Activated T-helper 1 cell treated with anti-CD3 and anti-CD28 coated beads, Interleukin-12 subunit alpha, Interleukin-12 subunit beta, Interleukin-2, Interleukin-4 antibody, amounts not matched to agents 30 ng/mL and 10 ng/mL and 1 ng/mL, durations not matched to agents 14 hours and 24 hours and 36 hours (primary cell): ENCODE results near the gene LZTS2. TPM values are rescaled to one million over a fixed set of nuclear protein-coding genes. Genes with fewer than 3 reads are reported as not detected.
A peak's percentile ranks its signal among the peaks of the same experiment; 100 is the strongest.

Experiments
- DNase-seq: peaks from one replicate; pipeline ENCODE4 v3.0.0; 2021; ENCODE audit warnings: low spot score
- H3K27ac Mint-ChIP-seq: one replicate; pipeline ENCODE4 v1.8.0; 2021; ENCODE audit warnings: mild to moderate bottlenecking, mixed read lengths
- H3K27me3 Mint-ChIP-seq: one replicate; pipeline ENCODE4 v1.8.0; 2022; ENCODE audit warnings: mild to moderate bottlenecking, moderate library complexity, mixed read lengths; ENCODE audit not compliant: insufficient read depth
- H3K36me3 Mint-ChIP-seq: one replicate; pipeline ENCODE4 v1.8.0; 2021; ENCODE audit warnings: low read depth, mixed read lengths
- H3K4me1 Mint-ChIP-seq: one replicate; pipeline ENCODE4 v1.8.0; 2021; ENCODE audit warnings: low read depth, mixed read lengths
- H3K4me3 Mint-ChIP-seq: one replicate; pipeline ENCODE4 v1.8.0; 2021; ENCODE audit warnings: mild to moderate bottlenecking, moderate library complexity, mixed read lengths
- H3K9me3 Mint-ChIP-seq: one replicate; pipeline ENCODE4 v1.8.0; 2021; ENCODE audit warnings: mixed read lengths
- intact Hi-C: fragments of 100-400 bp; cut with micrococcal nuclease; formaldehyde crosslinking; loops from one replicate; pipeline ENCODE4 v1.15.1; 2024
- total RNA-seq: library from RNA; stranded (reverse); gene quantifications from 2 replicates; pipeline ENCODE4 v1.2.3, GENCODE V29; 2022

LZTS2 gene
- total RNA-seq = 22.3 TPM in 2 replicates

DNA sequence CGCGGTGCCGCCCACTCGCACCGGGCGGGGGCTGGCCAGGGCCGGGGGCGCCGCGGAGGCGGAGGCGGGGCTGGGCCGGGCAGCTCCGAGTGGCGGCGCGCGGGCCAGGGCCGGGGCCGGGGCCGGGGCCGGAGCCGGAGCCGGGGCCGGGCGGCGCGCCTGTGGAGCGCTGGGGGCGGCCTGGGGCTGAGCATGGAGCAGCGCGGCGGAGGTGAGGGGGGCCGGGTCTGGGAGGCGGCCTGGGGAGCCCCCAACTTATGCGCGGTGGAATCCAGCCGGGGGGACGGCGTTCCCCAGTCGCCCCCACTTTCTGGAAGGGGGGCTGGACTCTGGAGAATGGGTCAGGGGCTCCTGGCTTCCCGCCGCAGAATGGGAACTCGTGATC, at the start of gene LZTS2:
Gene LZTS2, plus strand, starts transcription at position 67 of the 385 bp plus-strand sequence. CDS start 2,731 bp downstream, outside the sequence.
- H3K27me3 Mint-ChIP-seq = peaks cover 4% of the 10 kb centered on the region
- peaks cover 7% of the 10 kb centered on the region for H3K36me3 Mint-ChIP-seq
- peak within 1 kb of the TSS; percentile 88 for H3K4me3 Mint-ChIP-seq
- no peak for DNase-seq
- no peaks in the 10 kb centered on the region for H3K9me3 Mint-ChIP-seq
- peak within 1 kb of the TSS; percentile 93 for H3K27ac Mint-ChIP-seq
- intact Hi-C loops = loop anchor here (1.0 to 5.0 kb wide), 2 partner anchors 87 to 783 kb away; partner anchors contain the start of genes NPM3 and SLF2
- peaks cover 24% of the 10 kb centered on the region for H3K4me1 Mint-ChIP-seq

- intact Hi-C loops = no loop called here
- peaks cover 40% of the 10 kb centered on the region for H3K36me3 Mint-ChIP-seq
- H3K9me3 Mint-ChIP-seq = no peaks in the 10 kb centered on the region
- H3K27ac Mint-ChIP-seq = no peak overlapping the region
- H3K4me3 Mint-ChIP-seq = no peak overlapping the region
- H3K27me3 Mint-ChIP-seq = no peaks in the 10 kb centered on the region
- peaks cover 11% of the 10 kb centered on the region for H3K4me1 Mint-ChIP-seq
- no peak for DNase-seq
These were observed 39.4 kb upstream of the LZTS2 start for GRCh38 chr10:100960251-100960650.

- Mint-ChIP-seq H3K27ac (no peak overlapping the region), H3K4me3 (no peak overlapping the region), H3K9me3 (no peaks in the 10 kb centered on the region), H3K36me3 (peaks cover 38% of the 10 kb centered on the region), H3K4me1 (no peaks in the 10 kb centered on the region), H3K27me3 (no peaks in the 10 kb centered on the region)
- intact Hi-C loops = no loop called here
- no peak for DNase-seq
These were observed 37.1 kb upstream of the LZTS2 start for GRCh38 chr10:100962351-100963080.

DNA sequence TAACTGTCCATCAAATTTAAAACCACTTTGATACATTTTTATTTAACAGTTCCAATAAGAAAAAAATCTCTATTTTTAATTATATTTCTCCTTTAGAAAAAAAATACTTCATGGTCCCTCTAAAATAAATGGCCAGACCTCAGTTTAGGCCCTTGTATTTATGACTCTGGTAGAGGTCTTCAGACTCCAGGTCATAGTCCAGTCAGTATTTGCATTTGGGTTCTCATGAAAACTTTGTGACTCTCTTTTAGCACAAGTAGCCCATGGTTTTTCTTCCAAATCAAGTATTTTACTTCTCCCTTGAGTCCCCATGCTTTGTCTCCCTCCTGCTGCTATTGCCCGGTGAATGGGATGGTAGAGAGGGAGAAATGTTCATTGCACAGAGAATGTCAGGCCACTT, 35.8 kb upstream of the LZTS2 start:
- no peaks in the 10 kb centered on the region for H3K9me3 Mint-ChIP-seq
- no peaks in the 10 kb centered on the region for H3K27me3 Mint-ChIP-seq
- peaks cover 9% of the 10 kb centered on the region for H3K4me1 Mint-ChIP-seq
- H3K36me3 Mint-ChIP-seq = peaks cover 36% of the 10 kb centered on the region
- no peak overlapping the region for H3K27ac Mint-ChIP-seq
- DNase-seq = no peak
- intact Hi-C loops = no loop called here
- H3K4me3 Mint-ChIP-seq = no peak overlapping the region

GRCh38 chr10:100965820-100966219, 33.8 kb upstream of the LZTS2 start:
- Mint-ChIP-seq H3K27me3 (peaks cover 7% of the 10 kb centered on the region), H3K4me3 (no peak overlapping the region), H3K36me3 (peaks cover 22% of the 10 kb centered on the region), H3K9me3 (no peaks in the 10 kb centered on the region), H3K27ac (no peak overlapping the region), H3K4me1 (peaks cover 16% of the 10 kb centered on the region)
- no peak for DNase-seq
- intact Hi-C loops = no loop called here

DNA sequence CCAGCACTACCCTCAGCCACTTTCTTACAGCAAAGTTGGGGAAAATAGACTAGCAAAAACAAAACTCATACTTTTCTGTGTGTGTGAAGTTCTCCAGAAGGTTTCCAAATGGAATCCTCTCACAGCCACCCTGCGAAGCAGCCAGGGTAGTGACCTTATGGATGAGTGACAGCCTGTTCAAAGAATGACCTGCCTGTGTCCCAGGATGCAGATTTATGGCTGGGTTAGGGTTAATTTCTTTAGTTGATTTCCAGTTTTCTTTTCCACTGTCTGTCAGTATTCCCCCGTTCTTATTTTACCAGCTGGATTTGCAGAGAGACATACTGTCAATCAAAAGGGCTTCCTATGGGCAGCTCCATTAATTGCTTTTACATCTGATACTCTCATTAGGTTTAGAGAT, 32.7 kb upstream of the LZTS2 start:
- no peaks in the 10 kb centered on the region for H3K9me3 Mint-ChIP-seq

GRCh38 chr10:100967332-100967731, 32.3 kb upstream of the LZTS2 start:
- Mint-ChIP-seq H3K4me1 (peaks cover 18% of the 10 kb centered on the region), H3K36me3 (peaks cover 15% of the 10 kb centered on the region), H3K9me3 (no peaks in the 10 kb centered on the region), H3K4me3 (no peak overlapping the region), H3K27ac (no peak overlapping the region), H3K27me3 (peaks cover 8% of the 10 kb centered on the region)
- intact Hi-C loops = no loop called here
- no peak for DNase-seq

More for the DNA sequence above, 32.7 kb upstream of the LZTS2 start:
- DNase-seq = no peak
- no peak overlapping the region for H3K27ac Mint-ChIP-seq
- H3K4me3 Mint-ChIP-seq = no peak overlapping the region
- H3K36me3 Mint-ChIP-seq = peaks cover 20% of the 10 kb centered on the region
- H3K4me1 Mint-ChIP-seq = peaks cover 18% of the 10 kb centered on the region
- intact Hi-C loops = no loop called here
- peaks cover 8% of the 10 kb centered on the region for H3K27me3 Mint-ChIP-seq

DNA sequence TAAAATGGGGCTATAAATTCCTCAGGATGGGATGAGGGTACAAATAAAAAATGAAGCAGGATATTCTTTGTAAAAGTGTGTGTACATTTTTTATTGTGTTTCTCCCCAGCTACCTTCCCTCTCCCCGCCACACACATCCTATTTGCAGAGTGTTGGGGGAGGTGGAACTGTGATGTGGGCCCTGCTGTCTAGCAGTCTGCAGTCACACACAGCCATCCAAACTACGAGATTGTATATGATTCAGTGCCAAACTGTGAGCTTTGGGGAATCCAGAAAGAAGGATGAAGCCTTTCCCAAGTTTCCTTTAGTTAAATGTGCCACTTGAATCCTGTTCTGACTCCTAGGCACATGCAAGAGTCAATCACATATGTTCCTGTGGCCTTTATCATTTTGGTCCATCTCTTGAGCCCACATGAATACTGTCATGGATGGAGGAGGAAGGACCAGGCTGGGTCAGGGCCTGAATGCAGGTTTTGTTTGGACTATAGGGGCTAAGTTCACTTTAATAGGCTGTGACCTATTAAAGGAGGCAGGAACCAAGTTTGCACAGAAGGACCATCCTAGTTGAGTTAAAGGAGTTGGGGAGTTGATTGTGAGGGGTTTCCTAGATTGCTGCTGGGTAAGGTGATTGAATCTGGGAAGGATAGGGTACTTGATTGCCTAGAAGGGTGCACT, 31.4 kb upstream of the LZTS2 start:
- intact Hi-C loops = no loop called here
- H3K4me3 Mint-ChIP-seq = peak overlapping the region; percentile 66
- H3K36me3 Mint-ChIP-seq = peaks cover 8% of the 10 kb centered on the region
- no peak for DNase-seq
- peaks cover 8% of the 10 kb centered on the region for H3K27me3 Mint-ChIP-seq
- no peak overlapping the region for H3K27ac Mint-ChIP-seq
- no peaks in the 10 kb centered on the region for H3K9me3 Mint-ChIP-seq
- peaks cover 18% of the 10 kb centered on the region for H3K4me1 Mint-ChIP-seq

- Mint-ChIP-seq H3K4me1 (peaks cover 18% of the 10 kb centered on the region), H3K27me3 (peaks cover 11% of the 10 kb centered on the region), H3K27ac (no peak overlapping the region), H3K36me3 (peaks cover 8% of the 10 kb centered on the region), H3K9me3 (no peaks in the 10 kb centered on the region), H3K4me3 (peak overlapping the region; percentile 60)
- intact Hi-C loops = loop anchor here (1.0 kb wide), 2 partner anchors 18 to 44 kb away; partner anchors contain the start of genes MRPL43 and TWNK
- DNase-seq = no peak
These were observed 30.8 kb upstream of the LZTS2 start for GRCh38 chr10:100968863-100969186.

DNA sequence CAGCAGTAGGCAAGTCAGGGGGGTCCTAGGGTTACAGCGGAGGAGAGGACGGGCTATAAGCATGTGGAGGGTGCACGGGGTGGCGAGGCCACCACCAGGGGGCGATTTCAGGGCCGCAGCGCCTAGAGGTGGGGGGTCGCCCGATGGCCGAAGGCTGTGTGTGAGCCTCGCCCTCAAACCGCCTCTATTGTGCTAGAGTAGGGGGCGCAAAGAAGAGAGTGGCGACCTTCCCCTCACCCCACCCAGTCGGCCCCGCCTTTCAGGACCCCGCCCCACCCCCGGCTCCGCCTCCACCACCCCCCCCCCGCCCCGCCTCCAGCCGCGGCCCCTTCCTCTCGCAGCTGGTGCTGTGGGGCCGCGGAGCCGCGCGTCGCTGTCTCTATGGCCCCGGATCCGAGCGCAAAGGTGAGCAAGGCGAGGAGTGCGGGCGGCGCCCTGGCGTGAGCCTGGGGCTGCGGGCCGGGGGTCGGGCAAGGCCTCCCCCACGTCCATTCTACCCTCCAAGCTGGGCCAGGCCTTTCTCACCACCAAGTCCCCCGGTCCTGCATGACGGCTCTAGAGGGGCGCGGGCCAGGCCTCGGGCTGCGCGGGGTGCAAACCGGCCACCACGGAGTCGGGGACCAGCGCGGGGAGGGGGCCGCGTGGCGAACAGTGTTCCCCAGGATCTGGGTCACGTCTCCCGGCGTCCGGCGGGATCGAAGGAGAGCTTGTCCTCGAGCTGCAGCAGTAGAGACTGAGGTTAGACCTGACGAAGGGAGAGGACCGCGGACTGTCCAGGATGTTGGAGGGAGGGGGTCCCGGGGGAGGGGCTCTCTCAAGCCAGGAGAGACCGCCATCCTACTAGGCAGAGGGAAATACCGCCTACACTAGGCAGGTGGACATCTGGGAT, 30.2 kb upstream of the LZTS2 start, which contains the start of gene SEMA4G:
Gene SEMA4G, plus strand, starts transcription at position 318 of the 889 bp plus-strand sequence. CDS start 3,409 bp downstream, outside the sequence.
- peak within 1 kb of the TSS; percentile 66 for H3K4me3 Mint-ChIP-seq
- H3K27me3 Mint-ChIP-seq = peaks cover 11% of the 10 kb centered on the region
- H3K9me3 Mint-ChIP-seq = no peaks in the 10 kb centered on the region
- H3K4me1 Mint-ChIP-seq = peaks cover 18% of the 10 kb centered on the region
- intact Hi-C loops = loop anchor here (1.0 kb wide), 2 partner anchors 18 to 44 kb away; partner anchors contain the start of genes MRPL43 and TWNK
- peak; percentile 15 for DNase-seq
- H3K27ac Mint-ChIP-seq = no peak within 1 kb of the TSS
- peaks cover 8% of the 10 kb centered on the region for H3K36me3 Mint-ChIP-seq

- H3K4me3 Mint-ChIP-seq = peak overlapping the region; percentile 56
- intact Hi-C loops = no loop called here
- H3K27me3 Mint-ChIP-seq = peaks cover 11% of the 10 kb centered on the region
- no peaks in the 10 kb centered on the region for H3K9me3 Mint-ChIP-seq
- peaks cover 8% of the 10 kb centered on the region for H3K36me3 Mint-ChIP-seq
- no peak overlapping the region for H3K27ac Mint-ChIP-seq
- H3K4me1 Mint-ChIP-seq = peaks cover 18% of the 10 kb centered on the region
- no peak for DNase-seq
These were observed 29.3 kb upstream of the LZTS2 start for GRCh38 chr10:100970076-100970913.
